Panc1 (cell line): ENCODE data around the gene NSMCE3. TPM values are rescaled to one million over a fixed set of nuclear protein-coding genes. Genes with fewer than 3 reads are reported as not detected.
A peak's percentile ranks its signal among the peaks of the same experiment; 100 is the strongest.

Source experiments
- ATAC-seq: fragments of 200-7000 bp; cut with Tn5 transposase; 2 replicates; pipeline ENCODE4 v1.9.1; 2020; ENCODE audit warnings: mild to moderate bottlenecking, moderate library complexity
- Bru-seq: library from RNA; stranded (reverse); fragments of 400-500 nt; gene quantifications from one replicate; lab custom pipeline; 2021; lab: Mats Ljungman, UMichigan
- BruChase-seq, 2 experiments: library from RNA; stranded (reverse); fragments of 400-500 nt; gene quantifications; one replicate each; lab custom pipeline; 2021; lab: Mats Ljungman, UMichigan
- BruUV-seq: library from RNA; stranded (reverse); fragments of 400-500 nt; replicated peaks from 2 replicates; lab custom pipeline; 2021; lab: Mats Ljungman, UMichigan
- CTCF ChIA-PET: fragments of 300-600 bp; sonication (Branson Sonifier 250); formaldehyde crosslinking; loops from one replicate; lab custom pipeline; 2022; ENCODE audit warnings: antibody characterized with exemption; lab: Charles Lee
- POLR2A ChIA-PET: fragments of 300-600 bp; sonication (Branson Sonifier 250); formaldehyde crosslinking; loops from one replicate; lab custom pipeline; 2022; ENCODE audit warnings: antibody characterized with exemption; lab: Charles Lee
- DNase-seq: peaks from one replicate; pipeline ENCODE4 v3.0.0-alpha.2; 2010; ENCODE audit warnings: low read depth, low spot score
- H3K27ac ChIP-seq: 2 replicates; pipeline ENCODE4 v1.5.1; 2011; ENCODE audit warnings: mild to moderate bottlenecking, low read length, inconsistent platforms
- H3K27me3 ChIP-seq: fragments of 200-500 bp; sonication (Bioruptor generic); 2 replicates; pipeline ENCODE4 v1.6.0; 2014; ENCODE audit warnings: low read length, inconsistent platforms; ENCODE audit not compliant: control insufficient read depth, insufficient read depth
- H3K36me3 ChIP-seq: fragments of 200-500 bp; sonication (Bioruptor generic); 2 replicates; pipeline ENCODE4 v1.5.1; 2014; ENCODE audit warnings: inconsistent platforms, mild to moderate bottlenecking, low read length, moderate library complexity; ENCODE audit not compliant: control insufficient read depth, insufficient read depth
- H3K4me1 ChIP-seq: 2 replicates; pipeline ENCODE4 v1.5.1; 2011; ENCODE audit warnings: inconsistent platforms, mild to moderate bottlenecking, low read length, moderate library complexity; ENCODE audit not compliant: control insufficient read depth, insufficient read depth
- H3K4me3 ChIP-seq, 2 experiments: 2 replicates each; pipeline ENCODE4 v1.5.1; 2011 to 2012; ENCODE audit warnings: low read depth in 2 of 2, low read length in 2 of 2, mild to moderate bottlenecking in 2 of 2, inconsistent platforms in 1 of 2, moderate library complexity in 1 of 2
- H3K9me3 ChIP-seq: fragments of 200-500 bp; sonication (Bioruptor generic); 2 replicates; pipeline ENCODE4 v1.5.1; 2014; ENCODE audit warnings: low read depth, mild to moderate bottlenecking, inconsistent platforms, low read length, moderate library complexity; ENCODE audit not compliant: control insufficient read depth, insufficient read depth
- CTCF ChIP-seq: fragments of 450-650 bp; IDR thresholded peaks from 2 replicates; pipeline ENCODE4 v1.5.1; 2017; ENCODE audit warnings: mild to moderate bottlenecking
- POLR2AphosphoS5 ChIP-seq: IDR thresholded peaks from 2 replicates; pipeline ENCODE4 v1.6.1; 2012; ENCODE audit warnings: mild to moderate bottlenecking, low read depth, low read length, moderate library complexity
- REST ChIP-seq, 2 experiments: IDR thresholded peaks; 2 replicates each; pipeline ENCODE4 v1.6.1; 2011 to 2012; ENCODE audit warnings: low read depth in 2 of 2, control low read depth in 1 of 2, low read length in 1 of 2, mild to moderate bottlenecking in 1 of 2, moderate library complexity in 1 of 2; ENCODE audit not compliant: insufficient read depth in 1 of 2
- SIN3A ChIP-seq: IDR thresholded peaks from 2 replicates; pipeline ENCODE4 v1.6.1; 2012; ENCODE audit warnings: low read depth, mild to moderate bottlenecking, low read length, moderate library complexity, borderline replicate concordance; ENCODE audit not compliant: insufficient read depth
- TCF7L2 ChIP-seq: IDR thresholded peaks from 2 replicates; pipeline ENCODE4 v1.6.1; 2011; ENCODE audit warnings: mild to moderate bottlenecking, low read depth, low read length, inconsistent platforms
- in situ Hi-C: cut with HindIII; loops from 2 replicates; pipeline ENCODE4 v1.10.0; 2016; ENCODE audit warnings: low sequenced_read_pairs, low pct_unique_long_range_greater_than_20kb
- intact Hi-C: fragments of 100-400 bp; cut with micrococcal nuclease; formaldehyde crosslinking; loops from one replicate; pipeline ENCODE4 v1.10.0; 2022; ENCODE audit not compliant: unreplicated experiment
- long read RNA-seq: library from polyadenylated mRNA; unstranded; transcript quantifications from one replicate; pipeline ENCODE4 v2.0.0, GENCODE V29; 2021; ENCODE audit not compliant: unreplicated experiment
- polyA plus RNA-seq: library from polyadenylated mRNA; unstranded; fragments of >200 nt; gene quantifications from one replicate; pipeline ENCODE4 v1.2.1, GENCODE V29; 2012; ENCODE audit warnings: missing spikeins; ENCODE audit not compliant: insufficient read length
- total RNA-seq: library from RNA; stranded (reverse); gene quantifications from one replicate; pipeline ENCODE4 v1.2.1, GENCODE V29; 2021; ENCODE audit not compliant: unreplicated experiment

Gene NSMCE3
- total RNA-seq, result 5.5 TPM
- 4.3 TPM for polyA plus RNA-seq
- percentile 54 among the genes with signal in this experiment for Bru-seq, nascent RNA
- BruChase-seq, experiment 1, labeled RNA remaining after a 2-hour chase, result percentile 83 among the genes with signal in this experiment
- percentile 61 among the genes with signal in this experiment for BruChase-seq, experiment 2, labeled RNA remaining after a 6-hour chase
- long read RNA-seq, full-length matches to known transcripts, result 31 of 31 reads
- long read RNA-seq, partial matches to known transcripts, result 0 of 31 reads
- long read RNA-seq, other reads (novel, unspliced or antisense), result 0 of 31 reads

GRCh38 chr15:29269485-29270168, at the start of gene NSMCE3:
TSS of gene NSMCE3 (minus strand) at chr15:29269822. CDS start at chr15:29269705, 117 bp downstream.
- H3K27ac ChIP-seq, result peak within 1 kb of the TSS; percentile 94
- CTCF ChIA-PET, result no interaction called here
- ATAC-seq (peak; percentile 99), DNase-seq (peak; percentile 48)
- peaks cover 18% of the 10 kb centered on the region for H3K4me1 ChIP-seq
- TF ChIP-seq REST (IDR thresholded peaks at IDR 0.05; ENCODE audit: insufficient read depth in 1 of 2, low read depth in 2 of 2, low read length in 1 of 2) (no peak), TCF7L2 (peak; percentile 65), POLR2AphosphoS5 (peak; percentile 69; the same call in 1 of the 2 replicates), SIN3A (peak; percentile 79; the same call in 1 of the 2 replicates), CTCF (no peak)
- intact Hi-C loops, result loop anchor here (10.0 kb wide), 1 partner anchor 305 kb away; a partner anchor contains a TSS
- POLR2A ChIA-PET, result no interaction called here
- no TSS peak for BruUV-seq
- in situ Hi-C loops, result no loop called here
- H3K4me3 ChIP-seq, result peak within 1 kb of the TSS; percentile 67 to 94
- H3K36me3 ChIP-seq, result no peaks in the 10 kb centered on the region
- H3K9me3 ChIP-seq, result no peaks in the 10 kb centered on the region
- H3K27me3 ChIP-seq, result no peaks in the 10 kb centered on the region

- no peaks in the 10 kb centered on the region for H3K36me3 ChIP-seq
- no peaks in the 10 kb centered on the region for H3K9me3 ChIP-seq
- intact Hi-C loops (no loop called here), in situ Hi-C loops (no loop called here)
- POLR2A ChIA-PET, result no interaction called here
- no peak overlapping the region for H3K27ac ChIP-seq
- no TSS peak for BruUV-seq
- ATAC-seq (no peak), DNase-seq (no peak)
- no peaks in the 10 kb centered on the region; the same call in 1 of the 2 replicates for H3K27me3 ChIP-seq
- no peak for TF ChIP-seq TCF7L2
- no peak for TF ChIP-seq REST (IDR thresholded peaks at IDR 0.05; ENCODE audit: insufficient read depth in 1 of 2, low read depth in 2 of 2, low read length in 1 of 2)
- no peak for TF ChIP-seq POLR2AphosphoS5
- no peak for TF ChIP-seq SIN3A
- no peak for TF ChIP-seq CTCF
- CTCF ChIA-PET, result no interaction called here
- H3K4me1 ChIP-seq, result no peaks in the 10 kb centered on the region
- H3K4me3 ChIP-seq, result no peak overlapping the region
Measured at GRCh38 chr15:29316422-29316821, 46.8 kb upstream of the NSMCE3 start.
